WTC11 (cell line): Measurements from ENCODE around the gene ZIC3. TPM values are rescaled to one million over a fixed set of nuclear protein-coding genes. Genes with fewer than 3 reads are reported as not detected.

Source experiments
- ATAC-seq: fragments of 200-7000 bp; cut with Tn5 transposase; 2 replicates; pipeline ENCODE4 v1.10.0; 2021; ENCODE audit warnings: mild to moderate bottlenecking, moderate library complexity
- CTCF ChIA-PET: fragments of 300-600 bp; sonication (Branson Sonifier 250); formaldehyde crosslinking; loops from one replicate; lab custom pipeline; 2021; ENCODE audit warnings: antibody characterized with exemption; lab: Charles Lee
- POLR2A ChIA-PET: fragments of 350-600 bp; sonication (Branson Sonifier 250); formaldehyde crosslinking; loops from one replicate; lab custom pipeline; 2021; ENCODE audit warnings: antibody characterized with exemption; lab: Charles Lee
- DNase-seq: peaks from one replicate; pipeline ENCODE4 v3.0.0; 2021; ENCODE audit warnings: low spot score
- H3K27ac Mint-ChIP-seq: 2 replicates; pipeline ENCODE4 v1.8.0; 2021; ENCODE audit warnings: mixed read lengths
- H3K27me3 Mint-ChIP-seq: 2 replicates; pipeline ENCODE4 v1.8.0; 2021; ENCODE audit warnings: low read depth, mild to moderate bottlenecking, moderate library complexity, mixed read lengths
- H3K36me3 Mint-ChIP-seq: 2 replicates; pipeline ENCODE4 v1.8.0; 2021; ENCODE audit warnings: mixed read lengths
- H3K4me1 Mint-ChIP-seq: 2 replicates; pipeline ENCODE4 v1.8.0; 2022; ENCODE audit warnings: mixed read lengths
- H3K4me3 Mint-ChIP-seq: 2 replicates; pipeline ENCODE4 v1.8.0; 2021; ENCODE audit warnings: mild to moderate bottlenecking, moderate library complexity, mixed read lengths
- H3K9me3 Mint-ChIP-seq: 2 replicates; pipeline ENCODE4 v1.8.0; 2021; ENCODE audit warnings: mixed read lengths
- ATF3 ChIP-seq: sonication (generic); formaldehyde crosslinking; conservative IDR thresholded peaks from 2 replicates; pipeline ENCODE4 v1.8.1; 2022; ENCODE audit warnings: mild to moderate bottlenecking, missing genetic modification reagents
- GRHL2 ChIP-seq: fragments of 250-450 bp; sonication (Bioruptor Pico); IDR thresholded peaks from 2 replicates; pipeline ENCODE4 v1.8.0; 2022; ENCODE audit warnings: mild to moderate bottlenecking, moderate library complexity; ENCODE audit not compliant: insufficient replicate concordance, severe bottlenecking
- IRF1 ChIP-seq: sonication (generic); formaldehyde crosslinking; IDR thresholded peaks from 2 replicates; pipeline ENCODE4 v1.8.0; 2023; ENCODE audit warnings: missing genetic modification reagents
- OVOL2 ChIP-seq: fragments of 250-450 bp; sonication (Bioruptor Pico); IDR thresholded peaks from 2 replicates; pipeline ENCODE4 v1.9.0; 2021; ENCODE audit warnings: mild to moderate bottlenecking, borderline replicate concordance
- TEAD4 ChIP-seq: sonication (generic); formaldehyde crosslinking; IDR thresholded peaks from 2 replicates; pipeline ENCODE4 v1.8.0; 2022; ENCODE audit warnings: mild to moderate bottlenecking, missing genetic modification reagents
- ZNF416 ChIP-seq: fragments of 250-450 bp; sonication (Bioruptor Pico); IDR thresholded peaks from 2 replicates; pipeline ENCODE4 v1.9.0; 2021; ENCODE audit warnings: mild to moderate bottlenecking, inconsistent platforms
- total RNA-seq: library from RNA; stranded (reverse); gene quantifications from 3 replicates; pipeline ENCODE4 v1.2.3, GENCODE V29; 2021
- TF ChIP-seq, protein P1 (sequence below): fragments of 250-450 bp; sonication (Bioruptor Pico); IDR thresholded peaks from 2 replicates; pipeline ENCODE4 v1.9.0; 2021; ENCODE audit warnings: mild to moderate bottlenecking, borderline replicate concordance
- TF ChIP-seq, protein P2 (sequence below): fragments of 250-450 bp; sonication (Bioruptor Pico); IDR thresholded peaks from 2 replicates; pipeline ENCODE4 v1.9.0; 2021; ENCODE audit warnings: mild to moderate bottlenecking
- TF ChIP-seq, protein P3 (sequence below): sonication (generic); formaldehyde crosslinking; IDR thresholded peaks from 2 replicates; pipeline ENCODE4 v1.8.0; 2022; ENCODE audit warnings: mild to moderate bottlenecking, missing genetic modification reagents

ZIC3 gene
- total RNA-seq, 1 experiment from 2014 or later, result 75.3 TPM

- peak overlapping the region; percentile 97 for H3K4me3 Mint-ChIP-seq
- TF ChIP-seq, protein P1, sequence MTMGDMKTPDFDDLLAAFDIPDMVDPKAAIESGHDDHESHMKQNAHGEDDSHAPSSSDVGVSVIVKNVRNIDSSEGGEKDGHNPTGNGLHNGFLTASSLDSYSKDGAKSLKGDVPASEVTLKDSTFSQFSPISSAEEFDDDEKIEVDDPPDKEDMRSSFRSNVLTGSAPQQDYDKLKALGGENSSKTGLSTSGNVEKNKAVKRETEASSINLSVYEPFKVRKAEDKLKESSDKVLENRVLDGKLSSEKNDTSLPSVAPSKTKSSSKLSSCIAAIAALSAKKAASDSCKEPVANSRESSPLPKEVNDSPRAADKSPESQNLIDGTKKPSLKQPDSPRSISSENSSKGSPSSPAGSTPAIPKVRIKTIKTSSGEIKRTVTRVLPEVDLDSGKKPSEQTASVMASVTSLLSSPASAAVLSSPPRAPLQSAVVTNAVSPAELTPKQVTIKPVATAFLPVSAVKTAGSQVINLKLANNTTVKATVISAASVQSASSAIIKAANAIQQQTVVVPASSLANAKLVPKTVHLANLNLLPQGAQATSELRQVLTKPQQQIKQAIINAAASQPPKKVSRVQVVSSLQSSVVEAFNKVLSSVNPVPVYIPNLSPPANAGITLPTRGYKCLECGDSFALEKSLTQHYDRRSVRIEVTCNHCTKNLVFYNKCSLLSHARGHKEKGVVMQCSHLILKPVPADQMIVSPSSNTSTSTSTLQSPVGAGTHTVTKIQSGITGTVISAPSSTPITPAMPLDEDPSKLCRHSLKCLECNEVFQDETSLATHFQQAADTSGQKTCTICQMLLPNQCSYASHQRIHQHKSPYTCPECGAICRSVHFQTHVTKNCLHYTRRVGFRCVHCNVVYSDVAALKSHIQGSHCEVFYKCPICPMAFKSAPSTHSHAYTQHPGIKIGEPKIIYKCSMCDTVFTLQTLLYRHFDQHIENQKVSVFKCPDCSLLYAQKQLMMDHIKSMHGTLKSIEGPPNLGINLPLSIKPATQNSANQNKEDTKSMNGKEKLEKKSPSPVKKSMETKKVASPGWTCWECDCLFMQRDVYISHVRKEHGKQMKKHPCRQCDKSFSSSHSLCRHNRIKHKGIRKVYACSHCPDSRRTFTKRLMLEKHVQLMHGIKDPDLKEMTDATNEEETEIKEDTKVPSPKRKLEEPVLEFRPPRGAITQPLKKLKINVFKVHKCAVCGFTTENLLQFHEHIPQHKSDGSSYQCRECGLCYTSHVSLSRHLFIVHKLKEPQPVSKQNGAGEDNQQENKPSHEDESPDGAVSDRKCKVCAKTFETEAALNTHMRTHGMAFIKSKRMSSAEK (CRISPR knock-in tag), result 0 out of 2 replicates have a peak, but pooled peaks have one; percentile 10
- TF ChIP-seq, protein P2, sequence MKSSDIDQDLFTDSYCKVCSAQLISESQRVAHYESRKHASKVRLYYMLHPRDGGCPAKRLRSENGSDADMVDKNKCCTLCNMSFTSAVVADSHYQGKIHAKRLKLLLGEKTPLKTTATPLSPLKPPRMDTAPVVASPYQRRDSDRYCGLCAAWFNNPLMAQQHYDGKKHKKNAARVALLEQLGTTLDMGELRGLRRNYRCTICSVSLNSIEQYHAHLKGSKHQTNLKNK (CRISPR knock-in tag), result no peak
- TF ChIP-seq TEAD4 (CRISPR knock-in tag), result no peak
- TF ChIP-seq, all 79 proteins: peak for 1
- Mint-ChIP-seq H3K27me3 (no peaks in the 10 kb centered on the region), H3K9me3 (no peaks in the 10 kb centered on the region), H3K36me3 (peaks cover 34% of the 10 kb centered on the region), H3K4me1 (peaks cover 60% of the 10 kb centered on the region), H3K27ac (peak overlapping the region; percentile 91)
- ChIA-PET POLR2A (interaction anchor here (0.5 to 3.0 kb wide), 5 partner anchors 8 to 204 kb away, joined by 3 to 13 read pairs (median 5); no protein-coding TSS in a partner anchor), CTCF (interaction anchor here (1.1 to 1.3 kb wide), 2 partner anchors 23 to 352 kb away, joined by 3 to 4 read pairs; no protein-coding TSS in a partner anchor)
- DNase-seq (peak; percentile 48), ATAC-seq (peak; percentile 37)
These were observed 7.6 kb downstream of the ZIC3 start for GRCh38 chrX:137573324-137574101.

GRCh38 chrX:137574102-137574783, 8.3 kb downstream of the ZIC3 start:
- Mint-ChIP-seq H3K9me3 (no peaks in the 10 kb centered on the region), H3K27me3 (no peaks in the 10 kb centered on the region), H3K4me3 (peak overlapping the region; percentile 97), H3K4me1 (peaks cover 67% of the 10 kb centered on the region), H3K27ac (peak overlapping the region; percentile 99), H3K36me3 (peaks cover 30% of the 10 kb centered on the region)
- CTCF ChIA-PET, result interaction anchor here (0.6 to 1.3 kb wide), 5 partner anchors 24 to 915 kb away, joined by 3 to 5 read pairs (median 4); no protein-coding TSS in a partner anchor
- ATAC-seq (peak; percentile 62), DNase-seq (peak; percentile 82)
- POLR2A ChIA-PET, result interaction anchor here (0.5 to 3.0 kb wide), 6 partner anchors 9 to 203 kb away, joined by 3 to 13 read pairs (median 5); no protein-coding TSS in a partner anchor
- TF ChIP-seq, protein P3, sequence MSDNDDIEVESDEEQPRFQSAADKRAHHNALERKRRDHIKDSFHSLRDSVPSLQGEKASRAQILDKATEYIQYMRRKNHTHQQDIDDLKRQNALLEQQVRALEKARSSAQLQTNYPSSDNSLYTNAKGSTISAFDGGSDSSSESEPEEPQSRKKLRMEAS (CRISPR knock-in tag), result peak; percentile 8; the same call in 1 of the 2 replicates
- TF ChIP-seq ATF3 (CRISPR knock-in tag), result no peak
- TF ChIP-seq ZNF416, result peak; percentile 82; the same call in 1 of the 2 replicates
- TF ChIP-seq OVOL2 (CRISPR knock-in tag), result no peak
- TF ChIP-seq IRF1, result no peak
- TF ChIP-seq, all 79 proteins: peak for 2

DNA sequence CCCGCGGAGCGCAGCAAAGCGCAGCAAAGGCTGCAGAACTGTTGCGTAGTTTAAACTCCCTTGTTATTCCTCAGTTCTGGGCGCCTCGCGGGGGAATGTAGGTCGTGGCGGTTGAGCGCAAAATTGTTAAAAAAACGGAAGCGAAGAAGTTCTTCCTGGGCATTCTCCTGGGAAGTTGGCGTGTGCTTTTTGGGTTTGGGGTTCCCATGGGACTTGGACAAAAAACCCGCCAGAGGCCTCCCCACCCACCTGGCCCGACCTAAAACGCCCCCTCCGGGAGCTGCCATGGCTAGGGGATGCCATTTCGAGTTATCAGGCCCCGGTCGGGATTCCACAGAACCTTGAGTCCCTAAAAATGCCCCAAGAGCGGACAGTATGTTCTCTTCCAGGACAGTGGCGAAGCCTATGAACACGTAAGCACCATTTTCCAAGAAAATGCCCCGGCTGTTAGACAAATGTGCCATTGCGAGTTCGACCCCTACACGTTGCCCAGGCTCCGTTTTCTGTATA, 8.9 kb downstream of the ZIC3 start:
- TF ChIP-seq, protein P3 (CRISPR knock-in tag), result 0 out of 2 replicates have a peak, but pooled peaks have one; percentile 1
- no peak for TF ChIP-seq GRHL2 (CRISPR knock-in tag)
- TF ChIP-seq, all 79 proteins: peak for 1
- ChIA-PET CTCF (interaction anchor here (0.6 to 1.3 kb wide), 5 partner anchors 142 to 916 kb away, joined by 3 to 5 read pairs (median 4); no protein-coding TSS in a partner anchor), POLR2A (interaction anchor here (0.7 to 3.0 kb wide), 7 partner anchors 8 to 150 kb away, joined by 3 to 13 read pairs (median 4); partner anchors contain the start of gene ZIC3)
- H3K27ac Mint-ChIP-seq, result peak overlapping the region; percentile 99
- DNase-seq, result no peak
- H3K27me3 Mint-ChIP-seq, result no peaks in the 10 kb centered on the region
- H3K4me1 Mint-ChIP-seq, result peaks cover 70% of the 10 kb centered on the region
- no peaks in the 10 kb centered on the region for H3K9me3 Mint-ChIP-seq
- ATAC-seq, result peak; percentile 10
- peak overlapping the region; percentile 66 for H3K4me3 Mint-ChIP-seq
- H3K36me3 Mint-ChIP-seq, result peaks cover 25% of the 10 kb centered on the region
